DMS 273 (cell line): Measurements from ENCODE around the gene ABR.
"Not testable (repeated sequence)": the region's sequence is repeated elsewhere in the genome, so short reads cannot be mapped to it uniquely, and the experiment has no call there.

Experiments used
- DNase-seq: peaks from one replicate; lab custom pipeline; 2025; ENCODE audit not compliant: unreplicated experiment; lab: John Stamatoyannopoulos, UW

ABR gene

GRCh38 chr17:1073963-1074625 is 105.7 kb downstream of the ABR start:
- not testable (repeated sequence) for DNase-seq

GRCh38 chr17:1073241-1073962 is 106.4 kb downstream of the ABR start:
- peak; percentile 40 for DNase-seq

GRCh38 chr17:1072551-1072961 is 107.2 kb downstream of the ABR start:
- no peak for DNase-seq

- no peak for DNase-seq
Observed at GRCh38 chr17:1071103-1071825, 108.5 kb downstream of the ABR start.

- DNase-seq = no peak
Observed at GRCh38 chr17:1070411-1070810, 109.4 kb downstream of the ABR start.

- DNase-seq = no peak
Observed at GRCh38 chr17:1069847-1070246, 109.9 kb downstream of the ABR start.

- no peak for DNase-seq
Observed at GRCh38 chr17:1068356-1068755, 111.4 kb downstream of the ABR start.

- no peak for DNase-seq
Observed at GRCh38 chr17:1067282-1067956, 112.4 kb downstream of the ABR start.

- DNase-seq = not testable (repeated sequence)
Observed at GRCh38 chr17:1065416-1065815, 114.4 kb downstream of the ABR start.

- DNase-seq = peak; percentile 79
Observed at GRCh38 chr17:1060991-1061390, 118.8 kb downstream of the ABR start.

- no peak for DNase-seq
Observed at GRCh38 chr17:1059131-1059795, 120.5 kb downstream of the ABR start.

GRCh38 chr17:1058423-1059130 is 121.2 kb downstream of the ABR start:
- DNase-seq = peak; percentile 72

- DNase-seq = no peak
Observed at GRCh38 chr17:1056761-1057160, 123.0 kb downstream of the ABR start.

- peak; percentile 80 for DNase-seq
Observed at GRCh38 chr17:1055751-1056645, 123.8 kb downstream of the ABR start.

- DNase-seq = no peak
Observed at GRCh38 chr17:1055231-1055630, 124.5 kb downstream of the ABR start.

- DNase-seq = no peak
Observed at GRCh38 chr17:1054656-1055055, 125.1 kb downstream of the ABR start.

GRCh38 chr17:1053661-1054360 is 126.0 kb downstream of the ABR start:
- no peak for DNase-seq
